ENCODE data around the gene FOS. TPM values are rescaled to one million over a fixed set of nuclear protein-coding genes. Genes with fewer than 3 reads are reported as not detected.

FOS gene
- total and polyA plus RNA-seq, 4 donors, result 63.7 to 879 (median 131) TPM

DNA sequence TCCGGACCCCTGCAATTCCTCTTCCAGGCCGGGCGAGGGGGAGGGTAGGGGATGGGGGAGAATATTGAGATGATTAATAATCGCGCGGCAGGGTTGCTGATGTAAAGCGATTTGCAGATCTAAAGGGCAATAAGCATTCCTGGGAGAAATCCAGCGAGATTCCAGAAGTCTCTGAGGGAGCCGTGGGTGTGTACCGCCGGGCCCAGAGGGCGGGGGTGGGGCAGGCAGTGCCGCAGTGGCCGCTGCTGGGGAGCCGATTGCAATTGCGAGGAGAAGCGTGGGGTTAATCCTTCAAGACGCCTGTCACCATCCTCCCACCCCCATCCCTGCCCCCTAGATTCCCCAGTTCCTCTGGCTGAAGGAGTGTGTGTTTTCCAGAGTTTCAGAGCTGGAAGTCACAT lies 16.4 kb downstream of the FOS start:
- H3K36me3 ChIP-seq (ENCODE audit: control insufficient read depth in 4 of 4, insufficient read depth in 4 of 4, low read length in 4 of 4), result no peaks in the 10 kb centered on the region
- TF ChIP-seq, protein P1, sequence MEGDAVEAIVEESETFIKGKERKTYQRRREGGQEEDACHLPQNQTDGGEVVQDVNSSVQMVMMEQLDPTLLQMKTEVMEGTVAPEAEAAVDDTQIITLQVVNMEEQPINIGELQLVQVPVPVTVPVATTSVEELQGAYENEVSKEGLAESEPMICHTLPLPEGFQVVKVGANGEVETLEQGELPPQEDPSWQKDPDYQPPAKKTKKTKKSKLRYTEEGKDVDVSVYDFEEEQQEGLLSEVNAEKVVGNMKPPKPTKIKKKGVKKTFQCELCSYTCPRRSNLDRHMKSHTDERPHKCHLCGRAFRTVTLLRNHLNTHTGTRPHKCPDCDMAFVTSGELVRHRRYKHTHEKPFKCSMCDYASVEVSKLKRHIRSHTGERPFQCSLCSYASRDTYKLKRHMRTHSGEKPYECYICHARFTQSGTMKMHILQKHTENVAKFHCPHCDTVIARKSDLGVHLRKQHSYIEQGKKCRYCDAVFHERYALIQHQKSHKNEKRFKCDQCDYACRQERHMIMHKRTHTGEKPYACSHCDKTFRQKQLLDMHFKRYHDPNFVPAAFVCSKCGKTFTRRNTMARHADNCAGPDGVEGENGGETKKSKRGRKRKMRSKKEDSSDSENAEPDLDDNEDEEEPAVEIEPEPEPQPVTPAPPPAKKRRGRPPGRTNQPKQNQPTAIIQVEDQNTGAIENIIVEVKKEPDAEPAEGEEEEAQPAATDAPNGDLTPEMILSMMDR (IDR thresholded peaks at IDR 0.05; ENCODE audit: control extremely low read depth, extremely low read depth), result no peak
- H3K4me3 ChIP-seq, result no peak overlapping the region
- WGBS, 2 donors, result 1 to 2% methylated on average over 17 to 18 of the region's 18 CpGs
- no peak for ATAC-seq (ENCODE audit: insufficient read depth, low FRiP score)
- no peaks in the 10 kb centered on the region for H3K9me3 ChIP-seq (ENCODE audit: control insufficient read depth in 4 of 4, insufficient read depth in 3 of 4, low read length in 3 of 4)
- peaks cover 3 to 29% (median 12%) of the 10 kb centered on the region in 5 donors for H3K4me1 ChIP-seq (ENCODE audit: control insufficient read depth in 5 of 5, insufficient read depth in 5 of 5, low read length in 5 of 5)
- H3K9ac ChIP-seq (ENCODE audit: insufficient read depth in 1 of 2, low read length in 2 of 2), result peak overlapping the region; percentile 89 to 90
- DNase-seq, result peak; percentile 79 to 87 (median 82)
- peak overlapping the region; percentile 94 to 96 for H3K27ac ChIP-seq (ENCODE audit: low read depth in 1 of 2, low read length in 1 of 2)
- no peaks in the 10 kb centered on the region for H3K27me3 ChIP-seq (ENCODE audit: control insufficient read depth in 3 of 3, insufficient read depth in 3 of 3, low read length in 2 of 3)

DNA sequence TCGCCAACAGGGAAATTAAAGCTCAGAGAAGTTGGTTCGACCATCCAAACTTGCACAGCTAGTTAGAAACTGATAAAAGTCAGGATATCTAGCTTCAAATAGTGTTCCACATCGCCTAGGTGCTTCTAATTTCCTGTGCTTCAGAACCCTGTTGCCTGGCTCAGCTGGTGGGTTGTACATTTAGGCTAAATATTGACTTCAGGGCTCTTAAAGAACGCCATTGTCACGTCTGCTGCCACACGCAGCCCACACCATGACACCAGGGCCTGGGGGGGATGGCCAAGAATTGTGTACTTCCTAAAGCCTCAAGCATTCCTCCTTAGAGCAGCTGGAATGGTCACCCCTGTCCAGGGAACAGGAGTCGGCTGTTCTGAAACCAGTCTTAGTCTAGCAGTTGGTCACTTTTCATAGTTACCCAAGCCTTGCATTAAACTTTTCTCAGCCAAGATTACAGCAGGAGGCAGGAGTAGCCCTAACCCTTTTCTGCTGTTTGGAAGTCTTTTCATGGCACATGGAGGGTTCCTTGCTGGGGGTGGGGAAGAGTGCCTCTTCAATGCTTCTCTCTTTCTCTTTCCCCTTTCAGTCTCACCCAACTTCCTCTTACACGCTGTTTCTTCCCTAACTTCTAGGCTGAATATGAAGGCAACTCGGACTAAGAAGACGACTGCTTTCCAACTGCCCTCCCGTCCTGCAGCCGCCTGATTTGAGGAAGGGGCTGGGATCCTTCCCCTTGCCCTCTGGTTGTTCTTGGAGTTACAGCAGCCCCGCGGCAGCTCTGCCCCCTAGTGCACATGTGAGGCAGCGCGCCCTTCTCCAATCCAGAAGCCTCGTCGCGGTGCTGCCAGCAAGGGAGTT lies 17.1 kb downstream of the FOS start:
- H3K4me3 ChIP-seq, result no peak overlapping the region
- H3K27ac ChIP-seq (ENCODE audit: low read depth in 1 of 2, low read length in 1 of 2), result peak overlapping the region; percentile 94 to 96
- no peaks in the 10 kb centered on the region for H3K27me3 ChIP-seq (ENCODE audit: control insufficient read depth in 3 of 3, insufficient read depth in 3 of 3, low read length in 2 of 3)
- no peaks in the 10 kb centered on the region for H3K9me3 ChIP-seq (ENCODE audit: control insufficient read depth in 4 of 4, insufficient read depth in 3 of 4, low read length in 3 of 4)
- H3K9ac ChIP-seq (ENCODE audit: insufficient read depth in 1 of 2, low read length in 2 of 2), result peak overlapping the region; percentile 77 to 89
- TF ChIP-seq, protein P1 (IDR thresholded peaks at IDR 0.05; ENCODE audit: control extremely low read depth, extremely low read depth), result peak; percentile 80
- peaks cover 3 to 29% (median 12%) of the 10 kb centered on the region in 5 donors for H3K4me1 ChIP-seq (ENCODE audit: control insufficient read depth in 5 of 5, insufficient read depth in 5 of 5, low read length in 5 of 5)
- 5 to 9% methylated on average over 19 of the region's 19 CpGs for WGBS, 2 donors
- H3K36me3 ChIP-seq (ENCODE audit: control insufficient read depth in 4 of 4, insufficient read depth in 4 of 4, low read length in 4 of 4), result no peaks in the 10 kb centered on the region
- ATAC-seq (ENCODE audit: insufficient read depth, low FRiP score) (peak; percentile 11), DNase-seq (peak; percentile 91 to 92 (median 91))

DNA sequence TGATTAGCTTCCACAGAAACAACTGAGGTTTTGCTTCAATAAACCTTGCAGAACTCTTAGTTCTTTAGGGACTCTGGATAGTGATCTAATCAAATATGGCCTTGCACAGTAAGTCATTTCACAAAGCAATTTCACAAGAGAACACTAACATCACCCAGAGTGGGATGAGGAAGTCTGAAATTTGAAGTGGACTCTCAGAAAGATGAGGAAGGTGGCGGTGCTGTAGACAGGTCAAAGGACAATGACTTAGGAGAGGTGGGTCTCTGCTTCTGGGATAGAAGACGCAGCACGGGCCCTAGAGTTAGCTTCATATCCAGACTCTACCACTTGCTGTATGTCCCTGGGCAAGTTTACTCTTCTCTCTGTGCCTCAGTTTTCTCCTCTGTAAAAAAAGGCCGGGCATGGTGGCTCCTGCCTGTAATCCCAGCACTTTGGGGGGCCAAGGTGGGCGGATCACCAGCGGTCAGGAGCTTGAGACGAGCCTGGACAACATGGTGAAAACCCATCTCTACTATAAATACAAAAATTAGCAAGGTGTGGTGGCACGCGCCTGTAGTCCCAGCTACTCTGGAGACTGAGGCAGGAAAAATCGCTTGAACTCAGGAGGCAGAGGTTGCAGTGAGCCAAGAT lies 18.9 kb downstream of the FOS start:
- Histone ChIP-seq H3K4me3 (no peak overlapping the region), H3K27ac (ENCODE audit: low read depth in 1 of 2, low read length in 1 of 2) (peak overlapping the region in 1 of 2 donors; percentile 96)
- ATAC-seq (ENCODE audit: insufficient read depth, low FRiP score), result no peak

More for the DNA sequence above, 18.9 kb downstream of the FOS start:
- no peak for DNase-seq
- no peak overlapping the region for H3K9ac ChIP-seq (ENCODE audit: insufficient read depth in 1 of 2, low read length in 2 of 2)
- no peaks in the 10 kb centered on the region for H3K27me3 ChIP-seq (ENCODE audit: control insufficient read depth in 3 of 3, insufficient read depth in 3 of 3, low read length in 2 of 3)
- peaks cover 3 to 29% (median 12%) of the 10 kb centered on the region in 5 donors for H3K4me1 ChIP-seq (ENCODE audit: control insufficient read depth in 5 of 5, insufficient read depth in 5 of 5, low read length in 5 of 5)
- TF ChIP-seq, protein P1 (IDR thresholded peaks at IDR 0.05; ENCODE audit: control extremely low read depth, extremely low read depth), result no peak
- H3K36me3 ChIP-seq (ENCODE audit: control insufficient read depth in 4 of 4, insufficient read depth in 4 of 4, low read length in 4 of 4), result no peaks in the 10 kb centered on the region
- no peaks in the 10 kb centered on the region for H3K9me3 ChIP-seq (ENCODE audit: control insufficient read depth in 4 of 4, insufficient read depth in 3 of 4, low read length in 3 of 4)
- WGBS, 2 donors, result 80 to 86% methylated on average over 10 of the region's 10 CpGs
